HUES48 (cell line): ENCODE data around the gene LYRM2.

ENCODE experiments used
- H3K27ac ChIP-seq: one replicate; pipeline ENCODE4 v1.7.0; 2013; ENCODE audit warnings: low read depth, low read length, inconsistent platforms
- H3K27me3 ChIP-seq: 2 replicates; pipeline ENCODE4 v1.6.1; 2013; ENCODE audit warnings: mild to moderate bottlenecking, low read length; ENCODE audit not compliant: control insufficient read depth, insufficient read depth
- H3K36me3 ChIP-seq: 2 replicates; pipeline ENCODE4 v1.6.1; 2013; ENCODE audit warnings: low read length; ENCODE audit not compliant: control insufficient read depth, insufficient read depth
- H3K4me1 ChIP-seq: 2 replicates; pipeline ENCODE4 v1.6.1; 2013; ENCODE audit warnings: mild to moderate bottlenecking, low read length; ENCODE audit not compliant: control insufficient read depth, insufficient read depth
- H3K4me3 ChIP-seq: 2 replicates; pipeline ENCODE4 v1.5.1; 2013; ENCODE audit warnings: mild to moderate bottlenecking, low read depth, low read length
- H3K9ac ChIP-seq: 2 replicates; pipeline ENCODE4 v1.6.1; 2013; ENCODE audit warnings: mild to moderate bottlenecking, low read depth, low read length, moderate library complexity
- H3K9me3 ChIP-seq: 2 replicates; pipeline ENCODE4 v1.6.1; 2013; ENCODE audit warnings: low read length; ENCODE audit not compliant: control insufficient read depth, insufficient read depth

The LYRM2 gene

DNA sequence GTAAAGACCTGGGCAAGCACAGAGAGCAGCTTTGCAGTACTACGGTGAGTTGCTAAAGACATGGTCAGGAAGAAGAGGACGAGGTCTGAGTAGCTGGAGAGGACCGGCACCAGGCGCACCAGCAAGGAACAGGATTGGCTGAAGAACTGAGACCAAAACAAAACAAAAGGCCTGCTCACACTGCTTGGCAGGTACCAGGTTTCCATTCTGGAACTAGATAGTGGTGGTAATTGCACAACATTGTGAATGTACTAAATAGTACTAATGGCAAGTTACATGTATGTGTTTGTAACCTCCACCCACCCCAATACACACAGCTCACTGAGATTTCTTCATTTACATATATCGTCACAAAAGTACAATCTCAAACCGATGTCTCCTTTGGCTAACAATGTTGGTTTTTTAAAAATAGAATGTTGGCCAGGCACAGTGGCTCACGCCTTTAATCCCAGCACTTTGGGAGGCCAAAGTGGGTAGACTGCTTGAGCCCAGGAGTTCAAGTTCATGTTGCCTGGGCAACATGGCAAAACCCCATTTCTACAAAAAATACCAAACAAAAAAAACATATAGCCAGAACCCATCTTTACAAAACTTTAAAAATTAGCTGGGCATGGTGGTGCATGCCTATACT, 32.5 kb upstream of the LYRM2 start:
- Histone ChIP-seq H3K27me3 (no peaks in the 10 kb centered on the region), H3K4me3 (no peak overlapping the region), H3K27ac (no peak overlapping the region), H3K36me3 (peaks cover 91% of the 10 kb centered on the region), H3K9me3 (no peaks in the 10 kb centered on the region), H3K9ac (no peak overlapping the region), H3K4me1 (peaks cover 27% of the 10 kb centered on the region)

GRCh38 chr6:89669002-89669401, 30.5 kb upstream of the LYRM2 start:
- peak overlapping the region; percentile 87 for H3K27ac ChIP-seq
- H3K4me1 ChIP-seq = peaks cover 27% of the 10 kb centered on the region

GRCh38 chr6:89667872-89668556, 29.5 kb upstream of the LYRM2 start:
- Histone ChIP-seq H3K36me3 (peaks cover 90% of the 10 kb centered on the region), H3K4me3 (0 out of 2 replicates have a peak overlapping the region, but pooled peaks have one; percentile 15), H3K9ac (peak overlapping the region; percentile 27; the same call in 1 of the 2 replicates), H3K27me3 (no peaks in the 10 kb centered on the region), H3K4me1 (peaks cover 27% of the 10 kb centered on the region), H3K9me3 (no peaks in the 10 kb centered on the region), H3K27ac (peak overlapping the region; percentile 87)

More at GRCh38 chr6:89669002-89669401, 30.5 kb upstream of the LYRM2 start:
- no peaks in the 10 kb centered on the region for H3K27me3 ChIP-seq
- no peak overlapping the region for H3K9ac ChIP-seq
- no peak overlapping the region for H3K4me3 ChIP-seq
- peaks cover 90% of the 10 kb centered on the region for H3K36me3 ChIP-seq
- H3K9me3 ChIP-seq = no peaks in the 10 kb centered on the region

GRCh38 chr6:89662659-89663223, 24.2 kb upstream of the LYRM2 start:
- Histone ChIP-seq H3K27me3 (no peaks in the 10 kb centered on the region), H3K4me1 (peaks cover 8% of the 10 kb centered on the region), H3K27ac (no peak overlapping the region), H3K36me3 (peaks cover 99% of the 10 kb centered on the region), H3K4me3 (no peak overlapping the region), H3K9me3 (no peaks in the 10 kb centered on the region), H3K9ac (no peak overlapping the region)

DNA sequence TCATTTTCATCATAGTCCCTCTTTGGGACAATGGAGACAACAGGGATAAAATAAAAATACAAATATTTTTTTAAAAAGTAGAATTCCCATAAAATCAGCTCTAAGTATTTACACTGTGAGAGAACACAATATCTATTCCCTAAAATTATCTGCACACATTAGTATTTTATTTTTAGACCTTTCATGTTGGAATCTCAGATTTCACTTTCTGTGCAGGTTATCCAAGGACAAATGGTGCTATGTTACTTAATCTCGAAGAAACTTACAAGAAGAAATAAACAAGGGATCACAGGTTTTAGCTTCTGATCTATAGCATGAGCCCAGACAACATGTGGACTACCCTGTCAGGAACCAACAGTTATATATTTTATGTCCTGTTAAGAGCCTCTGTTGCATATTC, 23.0 kb upstream of the LYRM2 start:
- Histone ChIP-seq H3K27ac (no peak overlapping the region), H3K9ac (no peak overlapping the region), H3K9me3 (no peaks in the 10 kb centered on the region), H3K4me3 (no peak overlapping the region), H3K4me1 (no peaks in the 10 kb centered on the region), H3K27me3 (no peaks in the 10 kb centered on the region), H3K36me3 (peaks cover 99% of the 10 kb centered on the region)

GRCh38 chr6:89660981-89661380, 22.4 kb upstream of the LYRM2 start:
- no peak overlapping the region for H3K4me3 ChIP-seq
- no peaks in the 10 kb centered on the region for H3K27me3 ChIP-seq
- H3K9me3 ChIP-seq = no peaks in the 10 kb centered on the region
- no peak overlapping the region for H3K9ac ChIP-seq
- no peaks in the 10 kb centered on the region for H3K4me1 ChIP-seq
- peaks cover 99% of the 10 kb centered on the region for H3K36me3 ChIP-seq
- H3K27ac ChIP-seq = no peak overlapping the region

DNA sequence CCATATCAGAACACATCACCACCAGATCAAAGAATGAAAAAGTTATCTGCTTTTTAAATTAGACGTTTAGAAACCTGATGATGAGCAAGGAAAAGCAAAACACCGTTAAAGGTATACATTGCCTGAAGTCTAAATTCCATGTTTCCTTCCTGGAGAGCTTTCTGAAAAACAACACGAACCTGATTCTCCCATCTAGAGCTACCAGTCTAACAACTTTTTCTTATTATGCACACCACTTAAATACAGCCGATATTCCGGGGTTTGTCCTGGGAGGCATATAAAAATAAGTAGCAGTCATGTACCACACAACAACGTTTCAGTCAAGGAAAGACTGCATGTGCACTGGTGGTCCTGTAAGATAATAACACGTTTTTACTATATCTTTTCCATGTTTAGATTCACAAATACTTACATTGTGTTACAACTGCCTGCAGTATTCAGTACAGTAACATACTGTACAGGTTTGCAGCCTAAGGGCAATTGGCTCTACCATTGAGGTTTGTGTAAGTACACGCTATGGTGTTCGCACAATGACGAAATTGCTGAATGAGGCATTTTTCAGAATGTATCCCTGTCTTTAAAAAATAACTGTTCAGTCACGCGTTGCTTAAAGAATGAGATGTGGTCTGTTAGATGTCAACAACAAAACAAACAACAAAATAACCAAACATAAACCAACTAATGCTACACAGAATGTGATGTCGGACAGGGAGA, 19.1 kb upstream of the LYRM2 start:
- Histone ChIP-seq H3K4me1 (no peaks in the 10 kb centered on the region), H3K9me3 (no peaks in the 10 kb centered on the region), H3K27ac (no peak overlapping the region), H3K9ac (no peak overlapping the region), H3K36me3 (peaks cover 100% of the 10 kb centered on the region), H3K4me3 (no peak overlapping the region), H3K27me3 (no peaks in the 10 kb centered on the region)

DNA sequence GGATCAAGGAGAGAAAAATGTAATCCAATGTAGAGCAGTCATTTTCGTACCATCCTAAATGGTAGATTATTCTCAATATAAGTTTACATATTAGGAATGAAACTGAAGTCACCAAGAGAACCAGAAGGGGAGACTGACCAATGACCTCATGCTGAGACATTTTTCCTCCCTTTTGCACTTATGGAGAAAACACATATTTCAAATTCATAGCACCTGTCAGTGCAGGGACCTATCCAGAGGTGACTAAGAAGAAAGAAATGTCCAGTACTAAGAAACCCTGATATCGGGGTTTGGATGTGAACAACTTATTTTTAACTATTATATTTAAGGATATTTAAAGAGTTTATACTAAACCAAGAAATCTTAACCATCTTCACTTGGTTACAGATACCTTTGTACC, 16.6 kb upstream of the LYRM2 start:
- peaks cover 98% of the 10 kb centered on the region for H3K36me3 ChIP-seq
- no peak overlapping the region for H3K27ac ChIP-seq
- H3K9me3 ChIP-seq = no peaks in the 10 kb centered on the region
- H3K9ac ChIP-seq = no peak overlapping the region
- H3K27me3 ChIP-seq = no peaks in the 10 kb centered on the region
- H3K4me3 ChIP-seq = no peak overlapping the region
- H3K4me1 ChIP-seq = no peaks in the 10 kb centered on the region

GRCh38 chr6:89650579-89650978, 12.0 kb upstream of the LYRM2 start:
- Histone ChIP-seq H3K4me1 (no peaks in the 10 kb centered on the region), H3K9ac (no peak overlapping the region), H3K27ac (no peak overlapping the region), H3K9me3 (no peaks in the 10 kb centered on the region), H3K4me3 (no peak overlapping the region), H3K27me3 (no peaks in the 10 kb centered on the region), H3K36me3 (peaks cover 98% of the 10 kb centered on the region)

- Histone ChIP-seq H3K36me3 (peaks cover 98% of the 10 kb centered on the region), H3K4me1 (no peaks in the 10 kb centered on the region)
These were observed 11.1 kb upstream of the LYRM2 start for GRCh38 chr6:89649682-89650081.

DNA sequence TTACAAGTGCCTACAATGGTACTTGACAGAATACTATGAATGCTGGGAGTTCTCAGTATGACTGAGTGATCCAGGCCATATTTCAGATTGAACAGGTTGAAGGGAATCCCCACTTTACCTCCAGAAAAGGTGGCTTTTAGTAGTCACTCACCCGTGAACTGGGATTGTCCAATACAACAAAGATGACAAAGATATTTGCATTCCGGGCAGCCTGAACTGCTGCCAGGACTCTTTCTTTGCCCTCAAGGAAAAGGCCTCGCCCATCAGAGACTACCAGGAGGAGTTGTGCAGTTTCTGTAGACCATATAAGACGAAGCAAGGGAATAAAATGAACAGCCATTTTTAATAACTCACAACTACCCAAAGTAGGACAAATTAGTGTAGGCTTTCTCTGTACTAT, 6.3 kb upstream of the LYRM2 start:
- no peaks in the 10 kb centered on the region for H3K9me3 ChIP-seq
- no peaks in the 10 kb centered on the region for H3K27me3 ChIP-seq
- H3K36me3 ChIP-seq = peaks cover 78% of the 10 kb centered on the region
- H3K9ac ChIP-seq = no peak overlapping the region
- H3K27ac ChIP-seq = no peak overlapping the region
- H3K4me3 ChIP-seq = no peak overlapping the region
- H3K4me1 ChIP-seq = no peaks in the 10 kb centered on the region

More at GRCh38 chr6:89649682-89650081, 11.1 kb upstream of the LYRM2 start:
- H3K9ac ChIP-seq = no peak overlapping the region
- no peak overlapping the region for H3K4me3 ChIP-seq
- no peaks in the 10 kb centered on the region for H3K27me3 ChIP-seq
- no peak overlapping the region for H3K27ac ChIP-seq
- H3K9me3 ChIP-seq = no peaks in the 10 kb centered on the region
